ENCODE results near the gene ARSD. TPM values are rescaled to one million over a fixed set of nuclear protein-coding genes. Genes with fewer than 3 reads are reported as not detected.
A peak's percentile ranks its signal among the peaks of the same experiment; 100 is the strongest.

The ARSD gene
- total RNA-seq, 2 donors from 2014 or later = 4.9 to 15.7 TPM

DNA sequence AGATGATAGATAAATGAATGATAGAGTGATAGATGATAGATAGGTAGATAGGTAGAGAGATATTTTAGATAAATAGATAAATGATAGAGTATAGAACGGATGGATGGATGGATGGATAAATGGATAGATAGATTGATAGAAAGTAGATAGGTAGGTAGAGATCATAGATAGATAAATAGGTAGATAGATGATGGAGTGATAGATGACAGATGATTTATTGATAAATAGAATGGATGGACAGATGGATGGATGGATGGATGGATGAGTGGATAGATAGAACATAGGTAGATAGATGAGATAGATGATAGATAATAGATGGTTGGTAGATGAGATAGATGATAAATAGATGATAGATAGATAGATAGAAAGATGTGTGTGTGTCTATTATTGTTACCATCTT is 49.5 kb downstream of the ARSD start:
- Histone ChIP-seq H3K27me3 (ENCODE audit: control insufficient read depth, insufficient read depth, low read length, poor library complexity, severe bottlenecking) (no peaks in the 10 kb centered on the region), H3K27ac (ENCODE audit: low read depth, low read length) (no peak overlapping the region), H3K9me3 (ENCODE audit: control insufficient read depth, low read length) (peaks cover under 1% of the 10 kb centered on the region), H3K36me3 (ENCODE audit: control insufficient read depth, insufficient read depth, low read length) (peaks cover 21% of the 10 kb centered on the region), H3K4me1 (ENCODE audit: control insufficient read depth, insufficient read depth, low read length) (no peaks in the 10 kb centered on the region), H3K4me3 (ENCODE audit: low read length) (no peak overlapping the region), H3K9ac (ENCODE audit: extremely low read depth, low read length, poor library complexity, severe bottlenecking) (no peak overlapping the region)
- Mint-ChIP-seq H3K27ac (no peak overlapping the region), H3K4me3 (no peak overlapping the region), H3K27me3 (ENCODE audit: insufficient read depth) (no peaks in the 10 kb centered on the region), H3K4me1 (peaks cover 3% of the 10 kb centered on the region), H3K9me3 (peaks cover 6% of the 10 kb centered on the region), H3K36me3 (ENCODE audit: low read depth) (peaks cover 81% of the 10 kb centered on the region)
- TF ChIP-seq, protein P1, sequence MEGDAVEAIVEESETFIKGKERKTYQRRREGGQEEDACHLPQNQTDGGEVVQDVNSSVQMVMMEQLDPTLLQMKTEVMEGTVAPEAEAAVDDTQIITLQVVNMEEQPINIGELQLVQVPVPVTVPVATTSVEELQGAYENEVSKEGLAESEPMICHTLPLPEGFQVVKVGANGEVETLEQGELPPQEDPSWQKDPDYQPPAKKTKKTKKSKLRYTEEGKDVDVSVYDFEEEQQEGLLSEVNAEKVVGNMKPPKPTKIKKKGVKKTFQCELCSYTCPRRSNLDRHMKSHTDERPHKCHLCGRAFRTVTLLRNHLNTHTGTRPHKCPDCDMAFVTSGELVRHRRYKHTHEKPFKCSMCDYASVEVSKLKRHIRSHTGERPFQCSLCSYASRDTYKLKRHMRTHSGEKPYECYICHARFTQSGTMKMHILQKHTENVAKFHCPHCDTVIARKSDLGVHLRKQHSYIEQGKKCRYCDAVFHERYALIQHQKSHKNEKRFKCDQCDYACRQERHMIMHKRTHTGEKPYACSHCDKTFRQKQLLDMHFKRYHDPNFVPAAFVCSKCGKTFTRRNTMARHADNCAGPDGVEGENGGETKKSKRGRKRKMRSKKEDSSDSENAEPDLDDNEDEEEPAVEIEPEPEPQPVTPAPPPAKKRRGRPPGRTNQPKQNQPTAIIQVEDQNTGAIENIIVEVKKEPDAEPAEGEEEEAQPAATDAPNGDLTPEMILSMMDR (conservative IDR thresholded peaks at IDR 0.05) = no peak
- DNase-seq = no peak
- 96 to 100% methylated on average over 1 of the region's 1 CpG for WGBS, 2 experiments (ENCODE audit: insufficient coverage in 1 of 2, insufficient read length in 1 of 2)

DNA sequence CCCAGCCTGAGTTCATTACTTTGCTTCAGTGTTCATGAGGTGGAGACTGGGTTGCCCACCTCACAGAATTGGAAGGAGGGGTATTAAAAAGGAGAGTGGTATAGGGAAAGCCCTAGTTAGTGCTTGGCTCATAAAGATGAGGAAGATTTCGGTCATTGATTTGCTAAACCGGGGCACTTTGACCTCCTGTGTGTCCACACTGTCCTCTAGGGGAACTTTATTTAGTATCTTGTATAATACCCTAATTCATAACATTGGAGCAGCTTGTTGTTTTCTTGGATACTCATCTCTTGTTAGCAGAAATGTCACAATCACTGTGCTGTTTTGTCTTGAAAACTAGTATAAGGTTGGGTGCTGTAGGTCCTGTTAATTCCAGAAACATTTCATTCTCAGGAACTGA is 50.6 kb downstream of the ARSD start:
- Mint-ChIP-seq H3K36me3 (ENCODE audit: low read depth) (peaks cover 79% of the 10 kb centered on the region), H3K4me3 (no peak overlapping the region), H3K4me1 (peaks cover 3% of the 10 kb centered on the region), H3K27ac (no peak overlapping the region), H3K9me3 (peaks cover 14% of the 10 kb centered on the region), H3K27me3 (ENCODE audit: insufficient read depth) (no peaks in the 10 kb centered on the region)
- DNase-seq = no peak
- 100% methylated on average over 1 of the region's 2 CpGs; no CpG with 5 or more reads in 1 of the 2 experiments for WGBS, 2 experiments (ENCODE audit: insufficient coverage in 1 of 2, insufficient read length in 1 of 2)
- H3K27ac ChIP-seq (ENCODE audit: low read depth, low read length) = no peak overlapping the region
- no peak overlapping the region for H3K9ac ChIP-seq (ENCODE audit: extremely low read depth, low read length, poor library complexity, severe bottlenecking)
- no peaks in the 10 kb centered on the region for H3K27me3 ChIP-seq (ENCODE audit: control insufficient read depth, insufficient read depth, low read length, poor library complexity, severe bottlenecking)
- H3K4me1 ChIP-seq (ENCODE audit: control insufficient read depth, insufficient read depth, low read length) = no peaks in the 10 kb centered on the region
- H3K4me3 ChIP-seq (ENCODE audit: low read length) = no peak overlapping the region
- TF ChIP-seq, protein P1 (conservative IDR thresholded peaks at IDR 0.05) = no peak
- peaks cover 23% of the 10 kb centered on the region for H3K36me3 ChIP-seq (ENCODE audit: control insufficient read depth, insufficient read depth, low read length)
- H3K9me3 ChIP-seq (ENCODE audit: control insufficient read depth, low read length) = peaks cover 5% of the 10 kb centered on the region

DNA sequence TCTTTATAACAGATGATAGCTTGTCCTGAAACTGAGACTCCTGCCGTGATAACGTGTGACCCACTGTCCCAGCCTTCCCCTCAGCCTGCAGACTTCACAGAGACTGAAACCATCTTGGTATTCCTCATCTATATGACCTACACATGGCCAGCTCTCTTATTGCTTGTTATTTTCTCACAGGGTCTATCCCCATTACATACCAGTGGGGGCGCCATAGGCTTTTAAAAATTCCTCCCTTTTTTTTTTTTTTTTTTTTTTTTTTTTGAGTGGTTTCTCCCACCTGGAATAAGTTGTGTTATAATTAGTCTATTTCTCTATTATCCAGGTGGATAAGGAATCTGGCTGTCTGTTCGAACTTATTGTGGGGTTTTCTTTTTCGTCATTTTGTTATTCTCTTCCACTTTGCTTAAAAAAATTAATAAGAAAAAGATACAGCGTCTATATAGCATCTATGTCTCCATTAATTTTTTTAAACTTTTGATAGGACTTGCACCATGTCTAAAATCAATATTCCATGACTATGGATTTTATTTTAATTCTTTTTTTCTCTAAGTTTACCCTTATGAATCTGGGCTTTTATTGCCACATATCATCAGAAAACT is 53.2 kb downstream of the ARSD start:
- Histone ChIP-seq H3K27ac (ENCODE audit: low read depth, low read length) (no peak overlapping the region), H3K27me3 (ENCODE audit: control insufficient read depth, insufficient read depth, low read length, poor library complexity, severe bottlenecking) (no peaks in the 10 kb centered on the region), H3K4me3 (ENCODE audit: low read length) (no peak overlapping the region), H3K9me3 (ENCODE audit: control insufficient read depth, low read length) (peaks cover 9% of the 10 kb centered on the region), H3K9ac (ENCODE audit: extremely low read depth, low read length, poor library complexity, severe bottlenecking) (no peak overlapping the region), H3K36me3 (ENCODE audit: control insufficient read depth, insufficient read depth, low read length) (peaks cover 16% of the 10 kb centered on the region), H3K4me1 (ENCODE audit: control insufficient read depth, insufficient read depth, low read length) (no peaks in the 10 kb centered on the region)
- TF ChIP-seq, protein P1 (conservative IDR thresholded peaks at IDR 0.05) = peak; percentile 81
- peaks cover 62% of the 10 kb centered on the region for H3K36me3 Mint-ChIP-seq (ENCODE audit: low read depth)
- DNase-seq = no peak
- no peaks in the 10 kb centered on the region for H3K27me3 Mint-ChIP-seq (ENCODE audit: insufficient read depth)
- peaks cover 18% of the 10 kb centered on the region for H3K9me3 Mint-ChIP-seq
- peaks cover 6% of the 10 kb centered on the region for H3K4me1 Mint-ChIP-seq
- WGBS, 2 experiments (ENCODE audit: insufficient coverage in 1 of 2, insufficient read length in 1 of 2) = 80% methylated on average over 5 of the region's 6 CpGs; no CpG with 5 or more reads in 1 of the 2 experiments
- H3K27ac Mint-ChIP-seq = peak overlapping the region; percentile 46
- H3K4me3 Mint-ChIP-seq = no peak overlapping the region

Measured in endodermal cell (in vitro differentiated cells).